Measurements from ENCODE around the gene FAM124A. TPM values are rescaled to one million over a fixed set of nuclear protein-coding genes. Genes with fewer than 3 reads are reported as not detected.

The FAM124A gene
- total and polyA plus RNA-seq, 2 donors (not counting 1 experiment from before 2014, with no cell fraction given): 1.7 to 4.8 TPM

DNA sequence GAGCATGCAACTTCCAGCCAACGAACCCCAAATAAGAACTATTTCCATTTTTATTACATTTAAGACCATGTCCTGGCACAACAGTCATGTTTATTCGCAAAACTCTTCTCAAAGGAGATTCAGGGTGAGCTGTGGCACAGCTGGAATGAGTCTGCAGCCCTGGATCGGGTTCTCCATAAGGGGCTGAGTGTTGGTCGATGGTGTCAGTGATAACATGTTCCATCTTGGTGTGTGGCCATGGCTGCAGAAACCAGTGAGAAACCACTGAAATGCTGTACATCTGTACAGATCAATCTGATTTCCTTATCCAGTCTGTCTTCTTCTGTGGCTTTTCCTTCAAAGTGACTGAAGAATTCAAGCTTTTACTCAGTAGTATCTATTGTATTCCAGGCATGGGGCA lies 15.2 kb downstream of the FAM124A start:
- Histone ChIP-seq H3K27ac (ENCODE audit: insufficient read depth, low read length) (no peak overlapping the region), H3K9me3 (ENCODE audit: control insufficient read depth, insufficient read depth, low read depth, low read length) (no peaks in the 10 kb centered on the region), H3K4me2 (ENCODE audit: extremely low read depth, insufficient read depth, low read length) (no peak overlapping the region), H3K9ac (ENCODE audit: insufficient read depth, low read length) (no peak overlapping the region), H3K4me3 (replicated peaks in 1 of 4; ENCODE audit: control extremely low read depth in 1 of 4, insufficient read depth in 1 of 4, low read depth in 3 of 4, low read length in 4 of 4) (no peak overlapping the region), H3K27me3 (ENCODE audit: control insufficient read depth, insufficient read depth, low read length) (no peaks in the 10 kb centered on the region), H3K4me1 (ENCODE audit: control insufficient read depth, extremely low read depth, insufficient read depth, low read length) (peaks cover 2% of the 10 kb centered on the region), H3K36me3 (ENCODE audit: control insufficient read depth, insufficient read depth, low read length) (no peaks in the 10 kb centered on the region), H3K79me2 (ENCODE audit: control insufficient read depth, insufficient read depth, low read length) (no peaks in the 10 kb centered on the region), H2AFZ (ENCODE audit: low read length) (no peak overlapping the region), H4K20me1 (ENCODE audit: control insufficient read depth, extremely low read depth, insufficient read depth, low read length) (no peaks in the 10 kb centered on the region)
- peak in 1 of 2 donors; percentile 17 for DNase-seq (ENCODE audit: low read depth in 2 of 2)
- TF ChIP-seq EZH2 (IDR thresholded peaks at IDR 0.05; ENCODE audit: low read length, missing control alignments): no peak
- TF ChIP-seq, protein P1, sequence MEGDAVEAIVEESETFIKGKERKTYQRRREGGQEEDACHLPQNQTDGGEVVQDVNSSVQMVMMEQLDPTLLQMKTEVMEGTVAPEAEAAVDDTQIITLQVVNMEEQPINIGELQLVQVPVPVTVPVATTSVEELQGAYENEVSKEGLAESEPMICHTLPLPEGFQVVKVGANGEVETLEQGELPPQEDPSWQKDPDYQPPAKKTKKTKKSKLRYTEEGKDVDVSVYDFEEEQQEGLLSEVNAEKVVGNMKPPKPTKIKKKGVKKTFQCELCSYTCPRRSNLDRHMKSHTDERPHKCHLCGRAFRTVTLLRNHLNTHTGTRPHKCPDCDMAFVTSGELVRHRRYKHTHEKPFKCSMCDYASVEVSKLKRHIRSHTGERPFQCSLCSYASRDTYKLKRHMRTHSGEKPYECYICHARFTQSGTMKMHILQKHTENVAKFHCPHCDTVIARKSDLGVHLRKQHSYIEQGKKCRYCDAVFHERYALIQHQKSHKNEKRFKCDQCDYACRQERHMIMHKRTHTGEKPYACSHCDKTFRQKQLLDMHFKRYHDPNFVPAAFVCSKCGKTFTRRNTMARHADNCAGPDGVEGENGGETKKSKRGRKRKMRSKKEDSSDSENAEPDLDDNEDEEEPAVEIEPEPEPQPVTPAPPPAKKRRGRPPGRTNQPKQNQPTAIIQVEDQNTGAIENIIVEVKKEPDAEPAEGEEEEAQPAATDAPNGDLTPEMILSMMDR (conservative IDR thresholded peaks at IDR 0.05 in 1 of 2, IDR thresholded peaks at IDR 0.05 in 1 of 2; ENCODE audit: low read depth in 1 of 2, low read length in 2 of 2): no peak

DNA sequence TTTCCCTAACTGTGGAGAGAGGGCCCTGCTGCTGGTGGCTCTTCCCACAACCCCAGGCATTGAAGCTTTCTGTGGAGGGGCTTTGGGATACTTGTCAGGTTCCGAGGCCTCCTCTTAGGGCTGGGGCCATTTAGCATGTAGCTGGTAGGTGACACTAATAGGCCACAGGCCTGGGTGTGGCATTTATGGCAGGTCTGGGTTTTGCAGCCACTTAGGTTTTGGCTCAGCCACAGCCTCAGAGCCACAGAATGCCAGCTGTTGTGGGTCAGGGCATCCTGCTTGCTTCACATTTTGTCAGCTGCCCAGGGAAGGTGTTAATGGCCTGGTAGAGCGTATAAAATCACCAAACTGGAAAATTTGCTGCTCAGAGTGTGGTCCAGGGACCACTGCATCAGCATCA lies 15.7 kb downstream of the FAM124A start:
- no peaks in the 10 kb centered on the region for H3K27me3 ChIP-seq (ENCODE audit: control insufficient read depth, insufficient read depth, low read length)
- TF ChIP-seq EZH2 (IDR thresholded peaks at IDR 0.05; ENCODE audit: low read length, missing control alignments): no peak
- TF ChIP-seq, protein P1 (conservative IDR thresholded peaks at IDR 0.05 in 1 of 2, IDR thresholded peaks at IDR 0.05 in 1 of 2; ENCODE audit: low read depth in 1 of 2, low read length in 2 of 2): no peak
- H3K36me3 ChIP-seq (ENCODE audit: control insufficient read depth, insufficient read depth, low read length): no peaks in the 10 kb centered on the region
- no peaks in the 10 kb centered on the region for H4K20me1 ChIP-seq (ENCODE audit: control insufficient read depth, extremely low read depth, insufficient read depth, low read length)
- H3K27ac ChIP-seq (ENCODE audit: insufficient read depth, low read length): no peak overlapping the region
- H3K9ac ChIP-seq (ENCODE audit: insufficient read depth, low read length): no peak overlapping the region
- H3K4me2 ChIP-seq (ENCODE audit: extremely low read depth, insufficient read depth, low read length): no peak overlapping the region
- no peak overlapping the region for H3K4me3 ChIP-seq (replicated peaks in 1 of 4; ENCODE audit: control extremely low read depth in 1 of 4, insufficient read depth in 1 of 4, low read depth in 3 of 4, low read length in 4 of 4)
- no peak for DNase-seq (ENCODE audit: low read depth in 2 of 2)
- no peaks in the 10 kb centered on the region for H3K9me3 ChIP-seq (ENCODE audit: control insufficient read depth, insufficient read depth, low read depth, low read length)
- peaks cover 2% of the 10 kb centered on the region for H3K4me1 ChIP-seq (ENCODE audit: control insufficient read depth, extremely low read depth, insufficient read depth, low read length)
- H2AFZ ChIP-seq (ENCODE audit: low read length): no peak overlapping the region
- H3K79me2 ChIP-seq (ENCODE audit: control insufficient read depth, insufficient read depth, low read length): no peaks in the 10 kb centered on the region

DNA sequence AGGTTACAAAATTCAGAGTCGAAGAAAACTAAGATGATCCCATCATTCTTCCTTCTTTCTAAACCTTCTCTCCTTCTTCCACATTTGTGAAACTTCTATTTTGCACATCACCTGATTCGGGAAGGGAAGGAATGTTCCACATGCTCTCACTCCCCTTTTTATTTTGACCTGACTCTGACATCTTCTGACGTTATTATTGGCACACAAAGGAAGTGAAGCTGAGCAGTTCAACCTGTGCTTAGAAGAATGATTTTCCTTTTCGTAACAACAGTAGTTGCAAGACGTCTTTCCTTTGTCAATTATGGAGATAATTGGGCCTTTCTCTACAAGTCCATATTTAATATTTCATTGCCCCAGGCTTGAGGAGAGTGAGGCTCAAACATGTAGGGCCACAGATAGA lies 18.0 kb downstream of the FAM124A start:
- no peak overlapping the region for H3K4me3 ChIP-seq (replicated peaks in 1 of 4; ENCODE audit: control extremely low read depth in 1 of 4, insufficient read depth in 1 of 4, low read depth in 3 of 4, low read length in 4 of 4)
- no peak for TF ChIP-seq EZH2 (IDR thresholded peaks at IDR 0.05; ENCODE audit: low read length, missing control alignments)
- no peak overlapping the region for H3K9ac ChIP-seq (ENCODE audit: insufficient read depth, low read length)
- H3K79me2 ChIP-seq (ENCODE audit: control insufficient read depth, insufficient read depth, low read length): no peaks in the 10 kb centered on the region
- DNase-seq (ENCODE audit: low read depth in 2 of 2): no peak
- H3K27me3 ChIP-seq (ENCODE audit: control insufficient read depth, insufficient read depth, low read length): no peaks in the 10 kb centered on the region
- H3K4me1 ChIP-seq (ENCODE audit: control insufficient read depth, extremely low read depth, insufficient read depth, low read length): peaks cover 2% of the 10 kb centered on the region
- no peaks in the 10 kb centered on the region for H3K9me3 ChIP-seq (ENCODE audit: control insufficient read depth, insufficient read depth, low read depth, low read length)
- H2AFZ ChIP-seq (ENCODE audit: low read length): no peak overlapping the region
- no peaks in the 10 kb centered on the region for H4K20me1 ChIP-seq (ENCODE audit: control insufficient read depth, extremely low read depth, insufficient read depth, low read length)
- H3K27ac ChIP-seq (ENCODE audit: insufficient read depth, low read length): no peak overlapping the region
- no peak overlapping the region for H3K4me2 ChIP-seq (ENCODE audit: extremely low read depth, insufficient read depth, low read length)
- H3K36me3 ChIP-seq (ENCODE audit: control insufficient read depth, insufficient read depth, low read length): no peaks in the 10 kb centered on the region

All from fibroblast of lung (primary cell).